Measurements from ENCODE around the gene ZNF462.

ZNF462 gene

DNA sequence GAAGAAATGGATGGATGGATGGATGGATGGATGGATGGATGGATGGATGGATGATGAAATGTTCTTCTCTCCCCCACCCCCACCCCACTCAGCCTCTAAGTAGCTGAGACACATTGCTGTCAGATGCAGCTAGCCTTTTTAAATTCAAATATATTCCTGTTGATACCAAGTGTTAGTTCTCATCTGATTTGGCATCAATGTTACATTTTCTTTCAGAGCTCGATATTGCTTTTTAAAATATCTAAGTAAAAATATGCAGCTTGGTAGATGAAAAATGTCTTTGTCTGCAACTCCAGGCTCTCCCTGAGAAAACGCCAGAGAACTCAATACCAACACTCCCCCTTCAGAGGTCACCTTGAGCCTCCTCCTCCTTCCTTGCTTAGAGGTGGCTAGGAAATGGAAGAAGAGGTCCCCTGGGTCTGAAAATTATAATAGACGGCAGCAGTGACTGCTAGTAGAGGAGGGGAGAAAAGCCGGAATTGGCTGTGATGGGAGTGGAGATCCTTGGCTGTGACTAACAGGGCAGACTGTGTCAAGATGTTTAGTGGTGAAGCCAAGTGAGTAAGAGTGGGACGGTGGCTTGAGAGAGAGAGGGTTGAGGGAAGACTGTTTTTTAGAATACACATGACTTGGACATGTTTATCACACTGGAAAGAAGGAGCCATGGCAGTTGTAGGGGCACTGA lies 156.0 kb downstream of the ZNF462 start:
- peaks cover 0 to 3% of the 10 kb centered on the region in 2 donors for H3K9me3 ChIP-seq (ENCODE audit: control insufficient read depth in 2 of 2, low read length in 2 of 2)
- no peaks in the 10 kb centered on the region for H3K4me1 ChIP-seq (ENCODE audit: control insufficient read depth in 2 of 2, insufficient read depth in 2 of 2, low read length in 2 of 2)
- no peak overlapping the region for H3K27ac ChIP-seq (ENCODE audit: low read depth in 2 of 2, low read length in 2 of 2)
- no peak overlapping the region for H3K4me3 ChIP-seq (ENCODE audit: low read length in 2 of 2)
- no peaks in the 10 kb centered on the region for H3K36me3 ChIP-seq (ENCODE audit: control insufficient read depth in 2 of 2, insufficient read depth in 2 of 2, low read length in 2 of 2)
- H3K27me3 ChIP-seq (ENCODE audit: control insufficient read depth in 2 of 2, insufficient read depth in 2 of 2, low read length in 2 of 2) = no peaks in the 10 kb centered on the region
- H3K9ac ChIP-seq (ENCODE audit: low read depth in 1 of 2, low read length in 2 of 2) = no peak overlapping the region

GRCh38 chr9:107020040-107020530 lies 157.1 kb downstream of the ZNF462 start:
- Histone ChIP-seq H3K9me3 (ENCODE audit: control insufficient read depth in 2 of 2, low read length in 2 of 2) (peaks cover 0 to 3% of the 10 kb centered on the region in 2 donors), H3K27me3 (ENCODE audit: control insufficient read depth in 2 of 2, insufficient read depth in 2 of 2, low read length in 2 of 2) (no peaks in the 10 kb centered on the region), H3K27ac (ENCODE audit: low read depth in 2 of 2, low read length in 2 of 2) (no peak overlapping the region), H3K4me1 (ENCODE audit: control insufficient read depth in 2 of 2, insufficient read depth in 2 of 2, low read length in 2 of 2) (no peaks in the 10 kb centered on the region), H3K4me3 (ENCODE audit: low read length in 2 of 2) (no peak overlapping the region), H3K9ac (ENCODE audit: low read depth in 1 of 2, low read length in 2 of 2) (no peak overlapping the region), H3K36me3 (ENCODE audit: control insufficient read depth in 2 of 2, insufficient read depth in 2 of 2, low read length in 2 of 2) (no peaks in the 10 kb centered on the region)

DNA sequence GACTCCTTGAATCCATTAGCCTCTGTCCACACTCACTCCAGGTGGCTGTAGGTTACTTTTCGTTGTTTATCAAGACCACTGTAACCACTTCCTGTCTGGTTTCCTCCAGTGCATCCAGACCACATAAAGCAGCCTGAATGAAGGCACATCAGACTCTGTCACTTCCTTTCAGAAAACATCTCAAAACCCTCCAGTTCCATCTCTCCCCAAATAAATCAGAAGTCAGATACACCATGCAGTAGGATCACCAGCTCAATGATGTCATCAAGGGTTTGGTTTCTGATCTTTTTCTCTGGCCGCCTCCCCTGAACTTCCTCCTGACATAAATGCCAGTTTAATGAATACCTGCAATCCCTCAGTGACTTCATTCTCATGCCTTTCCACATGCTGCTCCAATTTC lies 161.2 kb downstream of the ZNF462 start:
- Histone ChIP-seq H3K27ac (ENCODE audit: low read depth in 2 of 2, low read length in 2 of 2) (no peak overlapping the region), H3K27me3 (ENCODE audit: control insufficient read depth in 2 of 2, insufficient read depth in 2 of 2, low read length in 2 of 2) (no peaks in the 10 kb centered on the region), H3K9me3 (ENCODE audit: control insufficient read depth in 2 of 2, low read length in 2 of 2) (no peaks in the 10 kb centered on the region)

DNA sequence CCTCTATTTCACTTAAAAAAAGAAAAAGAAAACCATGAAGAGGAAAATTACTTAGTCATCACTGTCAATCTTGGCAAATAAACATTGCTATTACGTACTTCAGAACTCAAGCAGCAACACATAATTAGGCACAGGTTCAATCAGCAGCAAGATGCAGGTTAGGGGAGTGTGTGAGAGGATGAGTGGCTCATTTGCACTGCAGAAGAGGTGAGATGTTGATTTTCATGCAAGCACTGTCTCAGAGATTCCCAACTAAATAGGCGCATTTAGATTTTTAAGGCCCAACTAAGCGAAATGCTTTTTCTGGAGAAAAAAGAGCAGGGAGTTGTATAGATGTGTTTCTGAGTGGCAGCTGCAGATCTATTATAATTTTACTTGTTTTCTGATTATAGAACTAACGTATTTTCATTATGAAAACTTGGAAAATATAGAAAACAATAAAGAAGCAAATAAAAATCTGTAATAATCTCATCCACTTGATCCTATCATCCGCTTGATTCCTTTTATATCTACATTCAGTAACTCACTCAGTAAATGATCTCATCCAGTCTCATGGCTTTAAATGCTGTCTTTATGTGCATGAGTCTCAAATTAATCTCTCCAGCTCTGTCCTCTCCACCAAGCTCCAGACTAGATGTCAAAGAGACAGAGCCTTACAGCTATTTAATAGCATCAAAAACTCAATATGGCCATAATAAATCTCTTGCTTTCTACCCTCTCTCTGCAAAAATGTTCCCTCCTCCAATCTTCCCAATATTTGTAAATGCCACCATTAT lies 162.5 kb downstream of the ZNF462 start:
- H3K36me3 ChIP-seq (ENCODE audit: control insufficient read depth in 2 of 2, insufficient read depth in 2 of 2, low read length in 2 of 2) = no peaks in the 10 kb centered on the region
- no peaks in the 10 kb centered on the region for H3K4me1 ChIP-seq (ENCODE audit: control insufficient read depth in 2 of 2, insufficient read depth in 2 of 2, low read length in 2 of 2)
- H3K4me3 ChIP-seq (ENCODE audit: low read length in 2 of 2) = no peak overlapping the region
- no peaks in the 10 kb centered on the region for H3K27me3 ChIP-seq (ENCODE audit: control insufficient read depth in 2 of 2, insufficient read depth in 2 of 2, low read length in 2 of 2)
- no peak overlapping the region for H3K9ac ChIP-seq (ENCODE audit: low read depth in 1 of 2, low read length in 2 of 2)
- no peaks in the 10 kb centered on the region for H3K9me3 ChIP-seq (ENCODE audit: control insufficient read depth in 2 of 2, low read length in 2 of 2)
- no peak overlapping the region for H3K27ac ChIP-seq (ENCODE audit: low read depth in 2 of 2, low read length in 2 of 2)

More for the DNA sequence above, 161.2 kb downstream of the ZNF462 start:
- H3K9ac ChIP-seq (ENCODE audit: low read depth in 1 of 2, low read length in 2 of 2) = no peak overlapping the region
- no peaks in the 10 kb centered on the region for H3K36me3 ChIP-seq (ENCODE audit: control insufficient read depth in 2 of 2, insufficient read depth in 2 of 2, low read length in 2 of 2)
- H3K4me3 ChIP-seq (ENCODE audit: low read length in 2 of 2) = no peak overlapping the region
- no peaks in the 10 kb centered on the region for H3K4me1 ChIP-seq (ENCODE audit: control insufficient read depth in 2 of 2, insufficient read depth in 2 of 2, low read length in 2 of 2)

- Histone ChIP-seq H3K27me3 (ENCODE audit: control insufficient read depth in 2 of 2, insufficient read depth in 2 of 2, low read length in 2 of 2) (no peaks in the 10 kb centered on the region), H3K27ac (ENCODE audit: low read depth in 2 of 2, low read length in 2 of 2) (no peak overlapping the region), H3K4me3 (ENCODE audit: low read length in 2 of 2) (no peak overlapping the region), H3K9me3 (ENCODE audit: control insufficient read depth in 2 of 2, low read length in 2 of 2) (no peaks in the 10 kb centered on the region), H3K4me1 (ENCODE audit: control insufficient read depth in 2 of 2, insufficient read depth in 2 of 2, low read length in 2 of 2) (no peaks in the 10 kb centered on the region), H3K9ac (ENCODE audit: low read depth in 1 of 2, low read length in 2 of 2) (no peak overlapping the region), H3K36me3 (ENCODE audit: control insufficient read depth in 2 of 2, insufficient read depth in 2 of 2, low read length in 2 of 2) (no peaks in the 10 kb centered on the region)
These were observed 166.2 kb downstream of the ZNF462 start for GRCh38 chr9:107029146-107029545.

- Histone ChIP-seq H3K9ac (ENCODE audit: low read depth in 1 of 2, low read length in 2 of 2) (no peak overlapping the region), H3K4me1 (ENCODE audit: control insufficient read depth in 2 of 2, insufficient read depth in 2 of 2, low read length in 2 of 2) (no peaks in the 10 kb centered on the region), H3K9me3 (ENCODE audit: control insufficient read depth in 2 of 2, low read length in 2 of 2) (no peaks in the 10 kb centered on the region), H3K27me3 (ENCODE audit: control insufficient read depth in 2 of 2, insufficient read depth in 2 of 2, low read length in 2 of 2) (no peaks in the 10 kb centered on the region), H3K4me3 (ENCODE audit: low read length in 2 of 2) (no peak overlapping the region), H3K27ac (ENCODE audit: low read depth in 2 of 2, low read length in 2 of 2) (no peak overlapping the region), H3K36me3 (ENCODE audit: control insufficient read depth in 2 of 2, insufficient read depth in 2 of 2, low read length in 2 of 2) (no peaks in the 10 kb centered on the region)
These were observed 171.0 kb downstream of the ZNF462 start for GRCh38 chr9:107033966-107034365.

DNA sequence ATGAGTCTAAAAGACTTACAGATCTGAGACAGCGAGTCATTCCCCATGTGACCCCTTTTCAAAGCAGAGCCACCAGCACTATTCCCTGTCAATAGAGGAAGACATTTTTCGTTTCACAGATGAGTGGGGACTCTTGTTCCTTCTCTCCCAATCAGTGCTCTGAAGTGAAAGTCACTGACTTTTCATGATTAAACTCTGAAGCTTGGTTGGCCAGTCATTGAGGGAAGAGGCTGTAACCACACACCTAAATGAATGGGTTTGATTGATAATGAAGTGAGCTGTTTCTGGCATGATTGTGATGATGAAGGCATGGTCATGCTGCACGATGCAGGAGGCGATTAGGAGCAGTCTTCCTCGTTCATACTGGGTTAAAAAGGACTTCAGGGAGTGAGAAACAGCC lies 171.9 kb downstream of the ZNF462 start:
- Histone ChIP-seq H3K9ac (ENCODE audit: low read depth in 1 of 2, low read length in 2 of 2) (no peak overlapping the region), H3K27ac (ENCODE audit: low read depth in 2 of 2, low read length in 2 of 2) (no peak overlapping the region), H3K9me3 (ENCODE audit: control insufficient read depth in 2 of 2, low read length in 2 of 2) (no peaks in the 10 kb centered on the region), H3K4me3 (ENCODE audit: low read length in 2 of 2) (no peak overlapping the region), H3K4me1 (ENCODE audit: control insufficient read depth in 2 of 2, insufficient read depth in 2 of 2, low read length in 2 of 2) (no peaks in the 10 kb centered on the region), H3K27me3 (ENCODE audit: control insufficient read depth in 2 of 2, insufficient read depth in 2 of 2, low read length in 2 of 2) (no peaks in the 10 kb centered on the region), H3K36me3 (ENCODE audit: control insufficient read depth in 2 of 2, insufficient read depth in 2 of 2, low read length in 2 of 2) (no peaks in the 10 kb centered on the region)

DNA sequence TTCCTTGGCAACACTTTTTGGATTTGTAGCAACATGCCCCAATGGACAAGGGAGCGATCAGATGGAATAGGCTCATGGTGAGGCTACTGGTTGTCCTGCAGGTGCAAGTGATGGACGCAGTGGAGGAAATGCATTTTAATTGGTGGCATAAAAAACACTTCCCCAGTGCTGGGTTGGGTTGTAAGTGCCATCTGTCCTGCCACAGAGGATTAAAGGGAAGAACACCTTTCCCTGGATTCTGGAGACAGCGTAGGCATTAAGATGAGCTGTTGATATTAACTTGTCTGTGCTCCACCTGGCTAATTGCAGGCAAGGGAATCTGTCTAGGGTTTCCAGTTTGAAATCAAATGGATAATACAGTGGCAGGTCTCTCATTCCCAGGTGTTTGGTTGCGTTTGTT lies 173.4 kb downstream of the ZNF462 start:
- Histone ChIP-seq H3K36me3 (ENCODE audit: control insufficient read depth in 2 of 2, insufficient read depth in 2 of 2, low read length in 2 of 2) (no peaks in the 10 kb centered on the region), H3K9me3 (ENCODE audit: control insufficient read depth in 2 of 2, low read length in 2 of 2) (no peaks in the 10 kb centered on the region)

GRCh38 chr9:107039542-107039941 lies 176.6 kb downstream of the ZNF462 start:
- no peak overlapping the region for H3K27ac ChIP-seq (ENCODE audit: low read depth in 2 of 2, low read length in 2 of 2)

More for the DNA sequence above, 173.4 kb downstream of the ZNF462 start:
- Histone ChIP-seq H3K27me3 (ENCODE audit: control insufficient read depth in 2 of 2, insufficient read depth in 2 of 2, low read length in 2 of 2) (no peaks in the 10 kb centered on the region), H3K9ac (ENCODE audit: low read depth in 1 of 2, low read length in 2 of 2) (no peak overlapping the region), H3K27ac (ENCODE audit: low read depth in 2 of 2, low read length in 2 of 2) (no peak overlapping the region), H3K4me3 (ENCODE audit: low read length in 2 of 2) (no peak overlapping the region), H3K4me1 (ENCODE audit: control insufficient read depth in 2 of 2, insufficient read depth in 2 of 2, low read length in 2 of 2) (no peaks in the 10 kb centered on the region)

GRCh38 chr9:107042606-107043005 lies 179.6 kb downstream of the ZNF462 start:
- no peaks in the 10 kb centered on the region for H3K36me3 ChIP-seq (ENCODE audit: control insufficient read depth in 2 of 2, insufficient read depth in 2 of 2, low read length in 2 of 2)
- no peaks in the 10 kb centered on the region for H3K4me1 ChIP-seq (ENCODE audit: control insufficient read depth in 2 of 2, insufficient read depth in 2 of 2, low read length in 2 of 2)
- H3K9ac ChIP-seq (ENCODE audit: low read depth in 1 of 2, low read length in 2 of 2) = no peak overlapping the region
- H3K9me3 ChIP-seq (ENCODE audit: control insufficient read depth in 2 of 2, low read length in 2 of 2) = no peaks in the 10 kb centered on the region
- H3K27me3 ChIP-seq (ENCODE audit: control insufficient read depth in 2 of 2, insufficient read depth in 2 of 2, low read length in 2 of 2) = no peaks in the 10 kb centered on the region
- H3K4me3 ChIP-seq (ENCODE audit: low read length in 2 of 2) = no peak overlapping the region
- no peak overlapping the region for H3K27ac ChIP-seq (ENCODE audit: low read depth in 2 of 2, low read length in 2 of 2)

More at GRCh38 chr9:107039542-107039941, 176.6 kb downstream of the ZNF462 start:
- Histone ChIP-seq H3K4me1 (ENCODE audit: control insufficient read depth in 2 of 2, insufficient read depth in 2 of 2, low read length in 2 of 2) (no peaks in the 10 kb centered on the region), H3K27me3 (ENCODE audit: control insufficient read depth in 2 of 2, insufficient read depth in 2 of 2, low read length in 2 of 2) (no peaks in the 10 kb centered on the region), H3K4me3 (ENCODE audit: low read length in 2 of 2) (no peak overlapping the region), H3K9me3 (ENCODE audit: control insufficient read depth in 2 of 2, low read length in 2 of 2) (no peaks in the 10 kb centered on the region), H3K9ac (ENCODE audit: low read depth in 1 of 2, low read length in 2 of 2) (no peak overlapping the region), H3K36me3 (ENCODE audit: control insufficient read depth in 2 of 2, insufficient read depth in 2 of 2, low read length in 2 of 2) (no peaks in the 10 kb centered on the region)

All from mucosa of rectum (tissue), 2 donors.